Measurements from ENCODE around the gene TKT. TPM values are rescaled to one million over a fixed set of nuclear protein-coding genes. Genes with fewer than 3 reads are reported as not detected.

The TKT gene
- total and polyA plus RNA-seq, 3 donors from 2014 or later = 99.9 to 184 (median 112) TPM

GRCh38 chr3:53200501-53201498, 55.0 kb downstream of the TKT start:
- WGBS, 2 donors = 85 to 89% methylated on average over 18 to 19 of the region's 19 CpGs
- TF ChIP-seq, protein P1, sequence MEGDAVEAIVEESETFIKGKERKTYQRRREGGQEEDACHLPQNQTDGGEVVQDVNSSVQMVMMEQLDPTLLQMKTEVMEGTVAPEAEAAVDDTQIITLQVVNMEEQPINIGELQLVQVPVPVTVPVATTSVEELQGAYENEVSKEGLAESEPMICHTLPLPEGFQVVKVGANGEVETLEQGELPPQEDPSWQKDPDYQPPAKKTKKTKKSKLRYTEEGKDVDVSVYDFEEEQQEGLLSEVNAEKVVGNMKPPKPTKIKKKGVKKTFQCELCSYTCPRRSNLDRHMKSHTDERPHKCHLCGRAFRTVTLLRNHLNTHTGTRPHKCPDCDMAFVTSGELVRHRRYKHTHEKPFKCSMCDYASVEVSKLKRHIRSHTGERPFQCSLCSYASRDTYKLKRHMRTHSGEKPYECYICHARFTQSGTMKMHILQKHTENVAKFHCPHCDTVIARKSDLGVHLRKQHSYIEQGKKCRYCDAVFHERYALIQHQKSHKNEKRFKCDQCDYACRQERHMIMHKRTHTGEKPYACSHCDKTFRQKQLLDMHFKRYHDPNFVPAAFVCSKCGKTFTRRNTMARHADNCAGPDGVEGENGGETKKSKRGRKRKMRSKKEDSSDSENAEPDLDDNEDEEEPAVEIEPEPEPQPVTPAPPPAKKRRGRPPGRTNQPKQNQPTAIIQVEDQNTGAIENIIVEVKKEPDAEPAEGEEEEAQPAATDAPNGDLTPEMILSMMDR (IDR thresholded peaks at IDR 0.05) = no peak
- no peak for TF ChIP-seq POLR2A (IDR thresholded peaks at IDR 0.05)
- intact Hi-C loops (cut with DNase I; ENCODE audit: low total_unique reads) = no loop called here

GRCh38 chr3:53199834-53200233, 56.0 kb downstream of the TKT start:
- no peak overlapping the region for H3K27ac ChIP-seq
- TF ChIP-seq, protein P1 (IDR thresholded peaks at IDR 0.05) = peak in 1 of 3 experiments; percentile 4
- no peak for TF ChIP-seq POLR2A (IDR thresholded peaks at IDR 0.05)
- no peaks in the 10 kb centered on the region for H3K9me3 ChIP-seq
- no peak overlapping the region for H3K4me3 ChIP-seq
- H3K27me3 ChIP-seq = no peaks in the 10 kb centered on the region
- intact Hi-C loops (cut with DNase I; ENCODE audit: low total_unique reads) = loop anchor here (5.0 kb wide), 1 partner anchor 88 kb away; no protein-coding TSS in a partner anchor
- 84 to 87% methylated on average over 3 of the region's 3 CpGs for WGBS, 2 donors
- peaks cover 6% of the 10 kb centered on the region for H3K4me1 ChIP-seq
- H3K36me3 ChIP-seq (ENCODE audit: low read depth, missing control alignments) = no peaks in the 10 kb centered on the region
- DNase-seq = no peak

More at GRCh38 chr3:53200501-53201498, 55.0 kb downstream of the TKT start:
- no peaks in the 10 kb centered on the region for H3K36me3 ChIP-seq (ENCODE audit: low read depth, missing control alignments)
- no peaks in the 10 kb centered on the region for H3K27me3 ChIP-seq
- no peak for DNase-seq
- no peaks in the 10 kb centered on the region for H3K9me3 ChIP-seq
- H3K27ac ChIP-seq = no peak overlapping the region
- H3K4me1 ChIP-seq = peaks cover 5% of the 10 kb centered on the region
- H3K4me3 ChIP-seq = no peak overlapping the region

DNA sequence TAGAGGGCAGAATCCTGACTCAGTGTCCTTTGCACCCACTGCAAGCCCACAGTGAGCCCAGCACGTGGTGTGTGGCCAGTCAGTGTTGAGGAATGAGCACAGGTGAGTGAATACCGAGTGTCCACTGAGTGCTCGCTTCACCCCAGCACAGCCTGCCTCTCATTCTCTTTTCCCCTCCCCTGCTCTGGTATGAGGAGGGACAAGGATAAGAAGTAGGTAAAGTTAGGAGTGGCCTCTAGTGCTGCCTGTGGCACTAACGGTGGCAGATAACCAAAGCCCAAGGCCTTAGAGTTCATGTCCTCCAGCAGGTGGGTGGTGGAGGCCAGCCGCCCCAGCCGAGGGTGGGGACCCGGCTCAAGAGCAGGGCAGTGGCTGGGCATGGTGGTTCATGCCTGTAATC, 56.8 kb downstream of the TKT start:
- Histone ChIP-seq H3K4me1 (peaks cover 6% of the 10 kb centered on the region), H3K9me3 (no peaks in the 10 kb centered on the region), H3K4me3 (no peak overlapping the region), H3K27ac (no peak overlapping the region), H3K36me3 (ENCODE audit: low read depth, missing control alignments) (no peaks in the 10 kb centered on the region), H3K27me3 (no peaks in the 10 kb centered on the region)
- no peak for TF ChIP-seq POLR2A (IDR thresholded peaks at IDR 0.05)
- TF ChIP-seq, protein P1 (IDR thresholded peaks at IDR 0.05) = no peak
- DNase-seq = no peak
- intact Hi-C loops (cut with DNase I; ENCODE audit: low total_unique reads) = loop anchor here (5.0 kb wide), 1 partner anchor 87 kb away; no protein-coding TSS in a partner anchor
- 90 to 91% methylated on average over 6 to 7 of the region's 7 CpGs for WGBS, 2 donors

DNA sequence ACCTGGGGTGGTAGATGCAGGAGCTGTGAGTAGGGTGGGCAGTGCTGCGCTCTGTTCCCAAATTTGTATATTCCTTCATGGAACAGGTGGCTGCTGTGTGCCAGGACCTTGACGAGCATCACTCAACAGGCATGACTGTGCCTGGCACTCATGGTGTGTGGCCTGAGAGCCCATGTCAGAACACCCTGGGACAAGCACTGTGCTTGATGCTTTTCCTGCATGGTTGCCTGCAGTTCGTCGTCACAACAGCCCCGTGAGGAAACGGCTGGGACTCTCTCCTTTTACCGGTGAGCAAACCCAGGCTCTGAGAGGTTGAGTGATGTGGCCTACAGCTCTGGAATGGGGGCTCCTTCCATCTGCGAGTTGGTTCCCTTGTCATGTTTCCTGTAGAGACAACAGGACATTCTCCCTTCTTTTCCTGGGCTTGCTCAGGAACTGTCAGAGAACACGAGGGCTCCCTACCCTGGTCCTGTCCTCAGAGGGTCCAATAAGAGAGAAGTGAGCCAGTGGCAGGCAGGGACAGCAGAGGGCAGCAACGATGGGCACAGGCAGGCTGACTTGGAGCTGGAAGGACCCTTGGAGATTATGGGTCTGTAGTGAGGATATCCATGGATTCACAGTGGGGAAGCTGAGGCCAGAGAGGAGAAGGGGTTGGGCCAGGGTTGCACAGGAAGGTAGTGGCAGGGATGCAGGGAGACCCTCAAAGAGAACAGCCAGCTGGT, 57.4 kb downstream of the TKT start:
- no peak for TF ChIP-seq POLR2A (IDR thresholded peaks at IDR 0.05)
- TF ChIP-seq, protein P1 (IDR thresholded peaks at IDR 0.05) = no peak
- intact Hi-C loops (cut with DNase I; ENCODE audit: low total_unique reads) = loop anchor here (5.0 kb wide), 1 partner anchor 86 kb away; no protein-coding TSS in a partner anchor
- Histone ChIP-seq H3K4me3 (no peak overlapping the region), H3K9me3 (no peaks in the 10 kb centered on the region), H3K27ac (no peak overlapping the region), H3K4me1 (peaks cover 6% of the 10 kb centered on the region), H3K36me3 (ENCODE audit: low read depth, missing control alignments) (no peaks in the 10 kb centered on the region), H3K27me3 (no peaks in the 10 kb centered on the region)
- no peak for DNase-seq
- 78 to 88% methylated on average over 7 to 10 of the region's 10 CpGs for WGBS, 2 donors

Measured in testis (tissue), 3 donors.